Mucosa of rectum (tissue), 2 donors: ENCODE data around the gene IQCK.

Experiments used
- H3K27ac ChIP-seq, 2 donors: one replicate each; pipeline ENCODE4 v1.7.0; 2013; ENCODE audit warnings: inconsistent platforms in 2 of 2, low read depth in 2 of 2, low read length in 2 of 2
- H3K27me3 ChIP-seq, 2 donors: one replicate each; pipeline ENCODE4 v1.7.0; 2013; ENCODE audit warnings: low read length in 2 of 2; ENCODE audit not compliant: control insufficient read depth in 2 of 2, insufficient read depth in 2 of 2
- H3K36me3 ChIP-seq, 2 donors: one replicate each; pipeline ENCODE4 v1.7.0; 2013; ENCODE audit warnings: low read length in 2 of 2; ENCODE audit not compliant: control insufficient read depth in 2 of 2, insufficient read depth in 2 of 2
- H3K4me1 ChIP-seq, 2 donors: one replicate each; pipeline ENCODE4 v1.7.0; 2013; ENCODE audit warnings: low read length in 2 of 2, mild to moderate bottlenecking in 1 of 2; ENCODE audit not compliant: control insufficient read depth in 2 of 2, insufficient read depth in 2 of 2
- H3K4me3 ChIP-seq, 2 donors: one replicate each; pipeline ENCODE4 v1.7.0; 2013; ENCODE audit warnings: low read length in 2 of 2
- H3K9ac ChIP-seq, 2 donors: one replicate each; pipeline ENCODE4 v1.7.0; 2013; ENCODE audit warnings: low read length in 2 of 2, low read depth in 1 of 2, mild to moderate bottlenecking in 1 of 2
- H3K9me3 ChIP-seq, 2 donors: one replicate each; pipeline ENCODE4 v1.7.0; 2013; ENCODE audit warnings: low read length in 2 of 2; ENCODE audit not compliant: control insufficient read depth in 2 of 2
- donor health status: healthy.
- donor health status: Normal muscosa, but diverticular disease.

Gene IQCK

DNA sequence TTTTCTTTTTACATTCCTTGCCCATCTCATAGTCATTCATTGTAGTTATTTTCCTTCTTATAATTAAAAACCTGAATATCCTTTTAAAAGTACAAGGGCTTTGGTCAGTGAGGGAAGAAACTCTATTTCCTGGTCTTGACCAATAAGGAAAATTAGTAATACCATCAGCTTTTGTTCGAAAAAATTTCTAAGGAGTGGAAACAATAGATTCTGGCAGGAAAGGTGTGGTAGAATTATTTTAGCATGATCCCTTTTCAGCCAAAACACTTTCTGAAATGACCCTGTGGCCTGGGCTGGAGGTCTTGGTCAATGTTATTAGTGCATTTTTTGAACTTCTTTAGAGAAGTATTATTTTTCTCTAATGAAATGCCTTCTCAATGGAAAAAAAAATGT is 36.6 kb downstream of the IQCK start:
- Histone ChIP-seq H3K9ac (no peak overlapping the region), H3K9me3 (no peaks in the 10 kb centered on the region), H3K4me1 (peaks cover 4 to 14% of the 10 kb centered on the region in 2 donors), H3K27me3 (no peaks in the 10 kb centered on the region), H3K27ac (no peak overlapping the region), H3K4me3 (no peak overlapping the region), H3K36me3 (no peaks in the 10 kb centered on the region)

DNA sequence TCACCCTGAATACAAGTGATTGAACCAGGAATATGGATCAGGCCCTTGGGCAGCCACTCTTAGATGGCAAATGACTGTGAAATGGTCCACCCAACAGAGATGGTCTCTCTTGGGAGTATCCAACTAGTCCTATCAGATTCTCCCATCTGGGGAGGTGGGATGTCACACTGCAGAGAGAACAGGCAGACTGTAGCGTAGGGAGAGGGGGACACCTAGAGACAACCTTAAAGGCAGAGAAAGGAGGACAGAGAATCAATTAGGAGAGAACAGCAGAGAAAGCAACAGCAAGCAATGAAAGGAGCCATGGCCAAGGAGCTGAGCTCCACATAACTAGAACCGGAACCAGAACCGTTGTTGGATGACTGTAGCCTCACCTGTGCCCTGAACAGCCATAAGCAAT is 37.2 kb downstream of the IQCK start:
- H3K36me3 ChIP-seq, result no peaks in the 10 kb centered on the region
- H3K9ac ChIP-seq, result no peak overlapping the region
- no peaks in the 10 kb centered on the region for H3K27me3 ChIP-seq
- no peak overlapping the region for H3K4me3 ChIP-seq
- H3K9me3 ChIP-seq, result no peaks in the 10 kb centered on the region
- peaks cover 4 to 14% of the 10 kb centered on the region in 2 donors for H3K4me1 ChIP-seq
- no peak overlapping the region for H3K27ac ChIP-seq

DNA sequence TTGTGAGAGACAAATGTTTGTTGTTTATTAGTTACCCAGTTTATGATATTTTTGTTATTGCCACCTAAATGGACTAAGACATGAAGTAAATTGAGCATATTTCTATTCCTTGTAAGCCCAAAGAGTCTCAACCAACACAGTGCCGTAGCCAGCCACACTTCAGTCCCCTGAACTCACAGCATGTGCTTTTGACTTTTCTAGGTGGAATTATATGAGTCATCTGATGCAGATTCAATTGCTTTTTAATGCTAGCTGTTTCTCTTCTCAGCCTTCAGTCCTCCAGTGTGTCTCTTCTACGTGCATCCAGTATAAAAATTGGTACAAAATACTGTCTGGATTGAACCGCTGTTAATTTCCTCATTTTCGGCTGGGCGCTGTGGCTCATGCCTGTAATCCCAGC is 39.0 kb downstream of the IQCK start:
- Histone ChIP-seq H3K9ac (no peak overlapping the region), H3K27ac (no peak overlapping the region), H3K36me3 (no peaks in the 10 kb centered on the region), H3K9me3 (no peaks in the 10 kb centered on the region), H3K4me1 (peaks cover 4 to 14% of the 10 kb centered on the region in 2 donors), H3K4me3 (no peak overlapping the region), H3K27me3 (no peaks in the 10 kb centered on the region)

DNA sequence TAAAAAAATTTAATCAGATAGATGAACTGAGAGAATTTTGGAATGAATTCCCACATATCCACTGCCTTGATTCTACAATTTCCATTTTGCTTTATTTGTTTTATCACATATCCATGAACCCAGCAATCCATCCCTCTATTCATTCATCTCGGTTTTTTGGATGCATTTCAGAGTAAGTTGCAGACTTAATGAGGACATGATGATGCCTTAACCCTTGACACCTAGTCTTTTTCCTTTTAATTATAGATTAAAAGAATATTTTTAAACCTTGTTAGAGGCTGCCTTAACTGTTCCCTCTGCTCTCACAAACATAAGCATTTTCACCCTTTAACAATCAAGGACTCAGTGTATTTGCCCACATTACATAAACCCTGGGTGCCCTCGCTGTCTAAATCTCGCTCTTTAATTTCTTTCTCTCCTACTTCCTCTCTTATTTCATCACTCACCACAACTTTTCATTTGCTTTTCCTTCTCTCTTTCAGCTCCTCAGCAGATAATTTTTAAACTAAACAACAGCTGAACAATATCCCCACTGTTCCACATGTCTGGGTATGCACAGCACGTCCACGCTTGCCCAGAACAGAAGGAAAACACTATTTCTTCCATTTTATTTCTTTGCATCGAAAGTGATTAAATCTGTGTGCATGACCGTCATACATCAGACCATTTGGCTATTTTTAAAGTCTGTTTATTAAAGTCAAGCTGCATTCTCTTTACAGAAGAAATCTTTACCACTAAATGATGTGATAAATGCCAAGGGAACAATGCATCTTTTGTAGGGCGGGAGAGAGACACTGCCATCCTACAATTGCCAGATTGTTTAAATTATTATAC is 39.9 kb downstream of the IQCK start:
- H3K27ac ChIP-seq, result no peak overlapping the region
- H3K4me1 ChIP-seq, result peaks cover 4 to 14% of the 10 kb centered on the region in 2 donors
- no peaks in the 10 kb centered on the region for H3K9me3 ChIP-seq
- H3K4me3 ChIP-seq, result peak overlapping the region in 1 of 2 donors; percentile 13
- H3K36me3 ChIP-seq, result no peaks in the 10 kb centered on the region
- H3K9ac ChIP-seq, result no peak overlapping the region
- no peaks in the 10 kb centered on the region for H3K27me3 ChIP-seq

DNA sequence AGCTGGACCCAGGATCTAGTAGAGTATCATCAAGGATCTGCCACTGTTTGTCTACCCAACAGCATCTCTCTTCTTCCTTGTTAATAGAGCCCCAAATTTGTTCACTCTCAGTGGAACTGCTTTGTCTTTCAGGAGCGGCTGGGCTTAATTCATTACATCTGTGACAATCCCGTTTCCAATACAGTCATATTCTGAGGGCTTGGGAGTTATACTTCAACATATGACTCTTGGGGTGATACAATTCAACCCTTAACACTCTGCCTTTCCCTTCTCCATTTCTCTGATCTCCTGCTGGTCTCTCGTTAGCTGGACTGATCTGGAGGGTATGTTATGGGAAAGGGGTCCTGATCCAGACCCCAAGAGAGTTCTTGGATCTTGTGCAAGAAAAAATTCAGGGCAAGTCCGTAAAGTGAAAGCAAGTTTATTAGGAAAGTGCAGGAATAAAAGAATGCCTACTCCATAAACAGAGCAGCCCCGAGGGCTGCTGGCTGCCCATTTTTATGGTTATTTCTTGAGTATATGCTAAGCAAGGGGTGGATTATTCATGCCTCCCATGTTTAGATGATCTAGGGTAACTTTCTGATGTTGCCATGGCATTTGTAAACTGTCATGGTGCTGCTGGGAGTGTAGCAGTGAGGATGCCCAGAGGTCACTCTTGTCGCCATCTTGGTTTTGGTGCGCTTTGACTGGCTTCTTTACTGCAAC is 42.4 kb downstream of the IQCK start:
- no peak overlapping the region for H3K4me3 ChIP-seq
- no peak overlapping the region for H3K9ac ChIP-seq
- H3K27me3 ChIP-seq, result no peaks in the 10 kb centered on the region
- H3K27ac ChIP-seq, result no peak overlapping the region
- H3K36me3 ChIP-seq, result no peaks in the 10 kb centered on the region
- H3K4me1 ChIP-seq, result peaks cover 0 to 4% of the 10 kb centered on the region in 2 donors
- H3K9me3 ChIP-seq, result no peaks in the 10 kb centered on the region

DNA sequence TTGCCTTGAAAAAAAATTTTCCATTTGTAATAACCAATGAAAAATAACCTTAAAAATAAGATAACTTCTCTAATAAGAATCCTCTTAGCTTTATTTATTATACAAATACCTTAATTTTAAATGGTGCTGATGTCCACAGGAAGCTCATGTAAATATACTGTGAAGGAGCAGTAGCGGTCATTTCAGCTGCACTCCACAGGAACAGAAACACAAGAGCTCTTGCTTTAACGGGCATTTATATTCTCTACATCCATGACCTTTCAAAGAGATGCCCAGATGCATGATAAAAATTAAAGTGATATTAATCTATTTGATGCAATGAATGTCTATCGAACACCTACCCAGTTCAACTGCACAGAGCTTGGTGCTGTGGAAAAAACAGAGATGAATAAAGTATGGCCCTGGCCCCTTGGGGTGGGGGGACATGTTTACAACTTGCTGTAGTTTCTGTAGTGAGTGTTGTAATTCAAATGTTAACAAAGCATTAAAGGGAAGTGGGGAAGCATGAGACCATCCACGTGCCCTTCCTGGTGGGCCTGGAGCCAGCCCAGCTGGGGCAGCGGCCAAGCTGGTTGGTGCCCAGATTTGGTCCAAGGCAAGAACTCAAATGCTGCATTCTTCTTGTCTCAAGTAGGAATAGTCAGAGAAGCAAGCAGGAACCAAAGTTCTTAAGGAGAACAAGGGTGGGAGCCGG is 47.9 kb downstream of the IQCK start:
- H3K27ac ChIP-seq, result no peak overlapping the region
- no peak overlapping the region for H3K9ac ChIP-seq
- H3K4me1 ChIP-seq, result no peaks in the 10 kb centered on the region
- H3K4me3 ChIP-seq, result no peak overlapping the region
- no peaks in the 10 kb centered on the region for H3K36me3 ChIP-seq
- H3K9me3 ChIP-seq, result no peaks in the 10 kb centered on the region
- H3K27me3 ChIP-seq, result no peaks in the 10 kb centered on the region

DNA sequence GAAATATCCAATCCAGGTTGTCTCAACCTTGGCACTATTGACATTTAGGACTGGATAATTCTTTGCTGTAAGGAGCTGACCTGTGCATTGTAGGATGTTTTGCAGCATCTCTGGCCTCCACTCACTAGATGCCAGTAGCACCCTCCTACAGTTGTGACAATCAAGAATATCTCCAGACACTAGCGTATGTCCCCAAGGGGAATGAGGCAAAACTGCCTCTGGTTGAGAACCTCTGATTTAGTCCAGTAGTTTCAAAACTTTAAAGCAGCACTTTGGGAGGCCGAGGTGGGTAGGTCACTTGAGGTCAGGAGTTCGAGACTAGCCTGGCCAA is 48.4 kb downstream of the IQCK start:
- H3K27ac ChIP-seq, result no peak overlapping the region
- H3K9me3 ChIP-seq, result no peaks in the 10 kb centered on the region
- no peak overlapping the region for H3K9ac ChIP-seq
- no peaks in the 10 kb centered on the region for H3K4me1 ChIP-seq
- no peak overlapping the region for H3K4me3 ChIP-seq
- H3K36me3 ChIP-seq, result no peaks in the 10 kb centered on the region
- no peaks in the 10 kb centered on the region for H3K27me3 ChIP-seq

DNA sequence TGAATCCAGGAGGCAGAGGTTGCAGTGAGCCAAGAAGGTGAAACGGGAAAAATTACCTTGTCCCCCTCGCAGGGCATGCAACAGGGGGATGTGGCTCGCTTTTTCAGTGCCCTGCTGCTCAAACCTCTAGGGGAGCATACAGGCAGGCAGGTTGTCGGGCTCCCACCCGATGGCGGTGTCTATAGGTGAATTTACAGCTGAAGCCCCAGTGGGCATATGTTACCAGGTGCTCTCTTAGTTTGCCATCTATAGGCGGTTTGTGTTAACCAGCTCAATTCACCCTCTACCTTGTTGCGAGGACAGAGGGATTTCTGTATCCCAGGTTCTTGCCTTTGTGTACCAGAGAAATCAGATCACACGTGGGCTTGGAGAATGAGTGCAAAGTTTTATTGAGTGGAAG is 48.9 kb downstream of the IQCK start:
- H3K9me3 ChIP-seq, result no peaks in the 10 kb centered on the region
- no peak overlapping the region for H3K27ac ChIP-seq
- no peaks in the 10 kb centered on the region for H3K27me3 ChIP-seq
- no peak overlapping the region for H3K9ac ChIP-seq
- H3K4me1 ChIP-seq, result no peaks in the 10 kb centered on the region
- H3K36me3 ChIP-seq, result no peaks in the 10 kb centered on the region
- no peak overlapping the region for H3K4me3 ChIP-seq

DNA sequence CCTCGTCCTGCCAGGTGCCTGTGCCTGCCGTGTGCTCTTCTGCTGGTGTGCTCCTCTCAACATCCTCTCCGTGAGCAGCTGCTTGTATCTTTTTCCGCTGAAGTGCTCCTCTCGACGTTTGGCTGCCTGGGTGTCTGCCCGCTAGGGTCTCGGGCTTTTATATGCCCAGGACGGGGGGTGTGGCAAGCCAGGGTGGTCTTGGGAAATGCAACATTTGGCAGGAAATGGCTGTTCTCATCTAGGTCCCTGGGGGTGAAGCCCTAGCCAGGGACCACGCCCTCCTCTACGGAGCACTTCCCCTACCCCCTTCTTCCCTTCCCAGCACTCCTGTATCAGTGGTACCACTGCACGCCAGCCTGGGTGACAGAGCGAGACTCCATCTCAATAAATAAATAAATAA is 49.4 kb downstream of the IQCK start:
- Histone ChIP-seq H3K4me1 (no peaks in the 10 kb centered on the region), H3K27me3 (no peaks in the 10 kb centered on the region), H3K9me3 (no peaks in the 10 kb centered on the region), H3K36me3 (no peaks in the 10 kb centered on the region), H3K4me3 (no peak overlapping the region), H3K9ac (no peak overlapping the region), H3K27ac (no peak overlapping the region)

DNA sequence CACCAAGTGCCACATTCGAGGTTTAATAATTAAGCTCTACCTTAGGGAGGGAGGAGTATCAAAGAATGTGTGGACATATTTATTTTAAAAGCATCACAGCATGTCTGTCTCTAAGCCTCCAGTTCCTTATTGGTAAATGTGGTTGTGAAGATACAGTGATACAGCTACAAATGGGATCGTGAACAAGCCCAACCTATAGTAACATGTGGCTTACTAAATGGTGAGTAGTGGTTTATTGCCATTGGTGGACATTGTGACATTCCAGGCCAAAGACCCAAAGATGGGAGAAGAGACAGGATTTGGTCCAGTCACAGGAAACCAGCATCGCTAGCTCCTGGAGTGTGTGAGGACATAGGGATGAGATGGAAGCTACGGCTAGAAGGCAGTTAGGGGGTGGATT is 51.2 kb downstream of the IQCK start:
- no peak overlapping the region for H3K27ac ChIP-seq
- no peaks in the 10 kb centered on the region for H3K9me3 ChIP-seq
- no peaks in the 10 kb centered on the region for H3K27me3 ChIP-seq
- no peaks in the 10 kb centered on the region for H3K36me3 ChIP-seq
- no peak overlapping the region for H3K4me3 ChIP-seq
- no peak overlapping the region for H3K9ac ChIP-seq
- no peaks in the 10 kb centered on the region for H3K4me1 ChIP-seq
